GM19238 (cell line): ENCODE data around the gene LPAR1.

ENCODE experiments used
- DNase-seq: peaks from one replicate; pipeline ENCODE4 v3.0.0; 2011; ENCODE audit warnings: low spot score; ENCODE audit not compliant: insufficient read length

Gene LPAR1

DNA sequence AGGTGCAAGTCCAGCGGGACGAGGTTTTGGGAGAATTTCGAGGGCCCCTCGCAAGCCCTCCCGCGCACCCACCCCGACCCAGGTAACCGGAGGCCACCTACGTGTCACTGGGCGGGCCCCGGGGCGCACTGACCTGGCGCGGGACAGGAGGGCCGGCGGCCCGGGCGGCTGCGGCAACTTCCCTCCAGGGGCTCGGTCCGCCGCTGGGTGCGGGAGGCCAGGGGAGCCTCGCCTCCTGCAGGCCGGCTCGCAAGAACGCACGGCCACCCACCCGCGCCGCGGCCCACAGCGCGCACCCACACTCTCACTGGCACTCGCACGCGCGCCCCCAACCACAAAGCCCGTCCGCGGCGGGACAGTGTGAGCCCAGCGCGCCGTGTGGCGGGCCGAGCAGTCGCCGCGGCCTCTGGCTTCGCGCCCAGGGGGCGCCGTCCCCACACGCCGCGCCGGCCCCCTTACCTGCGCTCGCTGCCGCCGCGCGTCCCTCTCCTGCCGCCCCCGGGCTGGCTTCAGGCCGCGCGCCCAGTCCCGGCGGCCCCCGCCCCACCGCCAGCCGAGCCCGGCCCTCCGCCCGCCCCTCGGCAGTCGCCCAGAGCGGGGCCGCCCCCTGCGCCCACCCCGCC is 451 bp downstream of the LPAR1 start:
- no peak for DNase-seq

DNA sequence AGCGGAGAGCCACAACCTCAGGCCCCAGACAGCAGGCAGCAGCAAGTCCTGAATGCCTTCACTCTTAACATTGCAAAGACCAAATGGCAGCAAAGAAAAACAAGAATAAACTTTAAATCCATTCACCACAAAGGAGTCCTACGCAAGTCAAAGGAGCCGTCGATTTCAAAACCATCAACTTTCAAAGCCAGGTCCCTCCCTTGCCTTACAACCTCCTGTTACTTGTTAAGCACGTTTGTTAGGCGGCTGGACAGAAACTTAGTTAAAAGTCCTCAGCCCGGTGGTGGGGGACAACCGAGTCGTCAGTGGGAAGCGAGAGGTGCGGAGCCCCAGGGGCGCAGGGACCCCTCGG is 938 bp downstream of the LPAR1 start:
- DNase-seq = no peak

DNA sequence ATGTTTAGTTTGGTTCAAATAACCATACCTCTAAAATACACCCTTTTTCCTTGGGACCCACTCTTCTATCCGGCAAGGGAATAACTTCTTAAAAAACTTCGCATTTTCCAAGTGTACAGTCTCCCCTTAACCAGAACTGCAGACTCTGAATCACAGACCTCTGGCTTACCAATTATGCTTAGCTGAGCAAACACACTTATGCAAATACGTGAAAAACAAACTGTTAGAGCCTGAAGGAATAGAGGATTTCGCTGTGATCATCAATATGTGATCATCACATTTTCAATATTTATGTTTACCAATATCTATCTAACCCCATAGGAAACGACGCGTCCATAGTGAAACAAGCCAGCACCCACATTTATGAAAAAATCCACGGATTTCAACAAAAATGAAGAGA is 1.3 kb downstream of the LPAR1 start:
- DNase-seq = no peak

DNA sequence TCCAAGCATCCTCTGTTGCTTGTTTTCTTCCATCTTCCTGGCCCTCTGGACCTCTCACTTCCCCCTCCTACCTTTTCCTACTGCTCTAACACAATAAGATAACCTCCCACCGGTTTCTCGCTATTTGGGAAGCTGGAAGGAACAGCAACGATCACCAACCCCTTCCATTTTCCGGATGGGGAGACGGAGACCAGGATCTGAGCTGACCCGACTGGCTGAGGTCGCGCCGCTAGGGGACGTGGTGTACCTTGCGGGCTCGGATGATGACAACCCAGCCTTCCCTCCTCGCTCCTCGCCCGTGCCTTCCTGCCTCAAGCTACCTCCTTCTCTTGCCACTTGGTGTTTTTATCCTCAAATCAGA is 1.9 kb downstream of the LPAR1 start:
- DNase-seq = no peak

DNA sequence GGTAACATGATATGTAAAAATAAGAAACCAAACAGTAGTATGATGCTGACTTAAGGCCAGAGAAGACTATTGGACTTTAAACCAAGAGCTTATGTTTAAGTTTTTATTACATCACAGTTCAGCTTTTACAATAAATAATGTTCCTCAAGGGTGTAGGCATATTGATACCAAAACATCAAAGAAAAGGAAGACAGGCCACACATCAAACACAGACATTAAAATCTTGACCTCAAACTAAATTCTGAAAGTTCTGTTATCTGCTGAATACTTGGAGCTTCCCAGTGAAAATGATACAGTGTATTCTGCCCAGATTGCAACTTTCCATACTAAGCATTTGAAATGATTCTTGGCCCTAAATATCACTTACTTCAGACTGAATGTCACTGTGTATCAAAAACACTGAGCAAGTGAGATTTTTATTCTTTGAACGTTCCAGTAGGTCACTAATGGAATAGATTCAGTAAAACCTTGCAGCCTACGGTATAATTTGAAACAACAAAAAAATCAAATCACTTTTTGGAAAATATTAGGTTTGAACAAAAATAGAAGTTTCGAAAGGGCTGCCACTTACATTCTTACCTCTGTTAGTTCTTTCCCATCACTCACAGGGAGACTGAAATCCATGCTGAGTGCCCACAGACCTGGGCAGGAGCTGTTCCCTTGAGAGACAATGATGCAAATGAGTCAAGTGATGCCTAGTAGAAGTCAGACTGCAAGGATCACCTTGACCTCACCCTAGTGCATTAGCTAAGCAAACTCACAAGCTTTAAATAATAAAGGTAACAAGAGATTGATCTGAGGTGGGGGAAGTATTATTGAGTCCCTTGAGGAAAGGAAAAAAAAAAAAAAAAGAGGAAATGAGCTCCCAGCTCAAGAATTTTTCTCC is 2.5 kb downstream of the LPAR1 start:
- DNase-seq = no peak

DNA sequence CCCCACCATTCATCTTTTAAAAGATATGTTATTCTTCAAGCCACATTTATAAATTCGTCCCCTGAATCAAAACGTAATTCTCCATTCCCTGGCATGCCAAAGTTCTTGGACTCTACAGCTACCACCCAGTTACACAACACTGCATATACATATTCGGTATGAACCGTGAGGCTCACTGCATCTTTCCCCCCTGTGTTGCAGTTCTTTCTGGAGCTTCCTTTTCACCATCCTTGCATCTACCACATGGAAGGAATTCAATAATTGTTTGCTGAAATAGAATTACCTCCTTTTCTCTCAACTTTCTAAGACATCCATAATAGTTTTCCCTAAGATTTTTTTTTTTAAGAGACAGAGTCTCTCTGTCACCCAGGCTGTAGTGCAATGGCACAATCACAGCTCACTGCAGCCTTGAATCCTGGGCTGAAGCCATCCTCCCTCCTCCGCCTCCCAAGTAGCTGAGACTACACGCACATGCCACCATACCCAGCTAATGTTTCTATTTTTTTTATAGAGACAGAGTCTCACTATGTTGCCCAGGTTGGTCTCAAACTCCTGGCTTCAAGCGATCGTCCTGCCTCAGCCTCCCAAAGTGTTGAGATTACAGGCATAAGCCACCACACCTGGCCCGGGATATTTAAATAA is 3.3 kb downstream of the LPAR1 start:
- no peak for DNase-seq

DNA sequence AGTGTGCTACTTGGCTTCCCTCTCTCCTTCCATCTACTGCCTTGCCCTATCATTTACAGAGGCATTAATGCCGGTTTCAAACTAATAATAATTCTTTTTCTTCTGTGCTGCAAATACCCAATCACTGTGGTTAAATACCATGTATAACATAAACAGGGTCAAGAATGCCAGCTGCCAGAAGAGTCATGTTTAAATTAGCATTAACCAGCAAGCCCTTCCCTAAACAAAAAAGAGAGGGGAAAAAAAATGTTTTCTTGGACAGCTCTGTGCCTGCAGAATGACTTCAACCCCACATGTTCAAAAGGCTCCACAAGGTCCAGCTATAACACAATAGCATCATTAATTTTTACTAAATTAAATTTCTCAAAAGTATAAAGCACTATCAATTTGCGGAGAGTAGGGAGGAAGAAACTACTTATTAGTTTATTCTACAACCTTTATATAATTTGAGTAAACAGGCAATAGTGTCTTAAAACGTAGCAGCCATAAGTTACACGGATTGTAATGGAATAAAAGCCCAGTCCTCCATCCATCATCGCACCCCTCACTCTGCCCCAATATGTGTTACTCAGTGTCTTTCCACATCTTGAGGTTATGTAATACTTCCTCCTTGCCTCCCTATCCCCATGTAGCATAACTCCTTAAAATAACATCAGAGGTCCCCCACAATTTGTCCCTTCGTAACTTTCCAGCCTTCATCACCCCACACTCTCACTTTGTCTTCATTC is 3.9 kb downstream of the LPAR1 start:
- DNase-seq = no peak

DNA sequence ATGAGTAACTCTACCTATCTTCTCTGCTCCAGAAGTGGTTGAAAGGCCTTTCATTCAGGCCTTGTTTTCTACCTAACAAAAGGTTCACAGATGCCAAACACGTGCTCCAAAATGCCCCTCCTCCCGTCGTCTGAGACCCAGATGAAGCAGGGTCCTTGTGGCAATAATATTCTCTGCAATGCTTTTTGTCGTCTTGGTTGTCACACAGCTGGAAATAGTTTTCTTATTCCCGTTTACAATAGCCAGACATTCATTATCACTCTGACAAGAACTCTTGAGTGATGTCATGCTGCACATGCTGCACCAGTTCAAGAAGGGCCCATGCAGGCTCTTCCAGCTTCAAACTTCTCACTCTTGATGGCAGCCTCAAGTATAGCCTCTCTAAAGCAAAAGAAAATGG is 7.8 kb downstream of the LPAR1 start:
- DNase-seq = no peak

DNA sequence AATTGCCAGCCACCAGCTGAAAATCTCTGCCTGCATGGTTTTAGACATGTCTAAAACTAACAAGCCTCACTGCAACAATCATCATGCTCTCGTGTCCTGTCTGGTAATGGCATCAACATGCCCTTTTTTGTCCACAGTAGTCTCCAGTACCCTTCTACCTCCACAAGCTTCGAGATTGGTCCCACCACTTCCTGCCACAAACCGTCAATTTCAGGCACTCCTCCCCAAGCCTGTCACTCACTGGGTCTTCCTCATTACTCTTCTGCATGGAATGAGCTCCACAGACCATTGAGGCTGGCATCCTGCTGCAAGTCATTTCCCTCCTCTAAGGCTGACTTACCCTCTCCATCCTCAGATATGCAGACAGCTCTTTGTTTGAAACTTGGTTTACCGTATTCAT is 9.0 kb downstream of the LPAR1 start:
- no peak for DNase-seq

DNA sequence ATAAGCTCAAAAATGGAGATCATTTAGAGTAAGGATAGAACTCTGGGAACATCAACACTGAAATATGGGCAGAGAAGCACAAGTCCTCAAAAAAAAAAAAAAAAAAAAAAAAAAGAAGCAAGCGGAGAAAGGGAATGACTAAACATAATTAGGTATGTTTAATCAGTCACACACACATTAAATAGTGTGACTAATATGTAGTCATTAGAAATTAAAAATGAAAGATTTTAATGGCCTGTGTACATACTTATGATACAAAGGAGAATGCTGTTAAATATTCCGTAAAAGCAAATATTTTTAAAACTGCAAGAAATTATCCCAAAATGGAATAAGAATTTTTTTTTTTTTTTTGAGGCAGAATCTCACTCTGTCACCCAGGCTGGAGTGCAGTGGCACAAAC is 10.5 kb downstream of the LPAR1 start:
- DNase-seq = no peak

DNA sequence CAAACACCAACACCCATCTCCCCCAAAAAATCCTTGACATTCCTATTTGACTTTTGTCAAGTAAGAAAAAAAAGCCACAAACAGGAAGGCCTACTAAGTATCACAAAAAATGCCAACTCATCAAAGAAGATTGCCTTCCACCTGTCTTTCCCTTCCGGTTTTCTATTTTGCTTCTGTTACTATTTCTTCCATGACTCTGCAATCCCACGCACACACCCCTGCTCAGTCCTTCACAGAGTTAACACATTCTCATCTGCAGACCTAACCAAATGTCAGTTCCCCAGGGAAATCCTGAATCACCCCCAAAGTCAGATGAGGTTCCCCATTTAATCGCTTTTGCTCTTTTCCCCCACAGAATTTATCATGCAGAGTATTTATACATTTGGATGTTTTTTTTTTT is 15.1 kb downstream of the LPAR1 start:
- DNase-seq = no peak

DNA sequence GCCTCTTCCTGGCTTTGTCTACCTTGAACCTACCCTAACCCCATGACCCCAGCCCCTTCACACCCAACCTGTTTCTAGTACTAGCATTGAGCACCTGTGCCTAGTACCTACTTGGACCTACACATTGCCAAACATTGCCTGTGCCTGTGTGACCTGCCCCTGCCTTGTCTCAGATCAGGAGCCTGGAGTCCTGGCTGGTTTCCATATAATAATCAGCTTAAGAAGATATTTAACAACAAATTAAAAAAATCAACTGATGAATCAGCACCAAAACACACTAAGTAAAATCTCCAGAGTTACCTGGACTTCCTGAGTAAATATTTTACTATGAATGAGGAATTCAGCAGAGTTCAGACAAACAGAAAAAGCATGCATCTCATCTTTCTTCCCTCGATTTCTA is 17.7 kb downstream of the LPAR1 start:
- DNase-seq = no peak

DNA sequence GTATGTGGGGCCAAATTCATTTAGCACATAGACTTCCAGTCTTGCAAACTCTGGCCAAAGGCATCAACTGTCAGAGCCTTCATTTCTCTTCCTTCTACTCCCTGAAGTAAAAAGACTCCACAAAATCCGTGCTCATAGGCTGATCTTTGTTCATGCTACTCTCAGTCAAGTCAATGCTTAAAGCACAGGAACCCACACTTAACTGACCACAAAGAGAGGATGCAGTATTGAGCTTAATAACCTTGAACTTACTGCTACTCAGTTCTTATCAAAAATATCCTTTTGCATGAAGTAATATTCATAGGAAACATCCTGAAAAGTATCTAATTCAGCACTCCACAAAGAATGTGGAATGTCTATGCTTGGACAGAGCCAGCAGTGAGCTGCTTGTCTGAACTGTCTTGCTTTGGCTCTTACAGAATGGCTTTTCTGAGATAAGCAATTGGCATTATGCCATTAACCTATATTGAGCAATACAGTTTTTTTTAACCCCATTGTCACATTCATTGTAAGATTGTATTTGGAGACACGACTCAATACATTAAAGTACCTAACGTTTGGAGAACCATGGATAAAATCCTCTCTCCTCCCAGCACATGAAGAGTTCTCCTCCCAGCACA is 21.7 kb downstream of the LPAR1 start:
- DNase-seq = no peak

DNA sequence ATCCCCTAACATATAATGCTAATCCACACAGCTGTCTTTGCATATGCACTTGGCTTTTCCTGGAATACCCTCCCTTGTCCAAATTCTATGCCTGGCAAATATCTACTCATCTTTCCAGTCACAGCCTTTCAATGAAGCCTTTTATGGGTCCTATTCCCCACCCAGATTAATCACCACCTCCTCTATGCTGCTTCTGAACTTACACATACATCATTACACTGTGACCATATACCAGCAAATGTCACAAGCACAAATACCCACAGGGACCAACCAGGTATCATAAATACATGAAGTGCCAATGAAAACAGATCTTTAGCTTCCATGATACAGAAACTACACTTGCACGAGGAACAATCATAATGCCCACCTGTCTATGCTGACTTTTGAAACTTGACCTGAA is 22.3 kb downstream of the LPAR1 start:
- no peak for DNase-seq

DNA sequence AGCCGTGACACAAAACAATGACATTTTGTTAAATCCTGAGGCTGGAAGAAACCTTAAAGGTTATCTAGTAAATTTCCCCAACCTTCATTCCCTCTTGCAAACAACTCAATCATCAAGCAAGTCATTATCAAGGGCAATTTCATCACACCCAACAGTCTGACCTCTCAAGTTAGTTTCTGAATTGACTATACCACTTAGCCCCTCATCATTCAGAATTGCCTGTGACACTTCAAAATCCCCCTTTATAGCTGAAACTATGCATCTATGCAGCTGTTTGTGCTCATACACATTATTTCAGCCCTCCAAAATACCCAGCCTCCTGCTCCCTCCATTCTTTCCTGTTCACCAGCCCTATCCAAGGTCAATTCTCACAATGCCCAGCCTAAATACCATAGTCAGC is 24.6 kb downstream of the LPAR1 start:
- no peak for DNase-seq

DNA sequence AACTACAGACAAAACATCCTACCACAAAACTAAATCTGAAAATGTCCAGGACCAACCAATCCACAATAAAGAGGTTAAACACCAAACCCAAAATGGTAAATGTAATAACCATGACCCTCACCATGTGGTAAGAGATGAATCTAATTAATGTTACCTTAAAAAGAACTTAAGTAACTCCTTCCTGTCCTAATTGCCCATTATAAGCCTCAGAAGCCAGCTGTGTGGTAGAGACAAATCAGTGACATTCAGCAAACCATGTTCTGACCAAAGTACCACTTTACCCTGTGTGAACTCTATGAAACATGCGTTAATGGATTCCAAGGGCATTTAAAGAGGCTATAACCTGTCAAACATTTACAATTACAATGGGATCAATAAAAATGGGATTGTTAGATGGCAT is 25.0 kb downstream of the LPAR1 start:
- no peak for DNase-seq

DNA sequence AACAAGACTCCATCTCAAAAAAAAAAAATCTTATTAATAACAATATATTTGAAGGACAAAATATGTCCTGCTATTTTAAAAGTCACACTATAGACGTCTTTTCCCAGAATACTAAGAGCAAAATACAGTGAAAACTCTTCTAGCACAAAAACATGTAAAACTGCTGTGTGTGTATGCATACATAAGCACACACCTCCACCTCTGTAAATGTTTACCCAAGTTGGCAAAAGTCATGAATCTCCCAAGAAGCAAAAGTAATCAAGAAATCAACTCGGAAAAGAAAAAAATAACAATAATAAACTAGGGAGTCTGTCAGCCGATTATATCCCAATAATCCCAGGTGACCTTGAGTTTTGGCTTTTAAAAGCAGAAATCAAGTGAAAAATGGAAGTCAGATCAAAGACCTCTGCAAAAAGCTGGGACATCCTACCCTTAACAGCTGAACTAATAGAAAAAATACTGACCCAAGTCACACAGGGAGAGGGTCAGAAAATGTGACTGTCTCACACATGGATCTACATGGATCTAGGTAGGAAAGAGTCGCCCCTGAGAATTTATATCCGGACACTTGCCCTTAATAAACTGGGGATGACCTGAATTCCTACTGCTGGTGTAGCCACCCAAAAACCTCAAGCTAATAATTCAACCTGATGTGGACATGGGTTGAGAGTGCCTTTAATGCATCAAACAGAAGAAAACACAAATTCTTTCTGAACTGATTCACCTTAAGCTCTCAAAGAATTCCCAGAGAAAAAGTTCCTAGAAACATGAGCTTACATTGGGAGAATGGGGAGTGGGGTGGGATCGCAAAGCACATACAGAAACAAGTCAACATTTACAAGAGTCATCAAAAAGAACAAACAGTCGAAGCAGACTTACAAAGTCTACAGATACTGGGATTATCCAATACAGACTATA is 29.9 kb downstream of the LPAR1 start:
- no peak for DNase-seq

DNA sequence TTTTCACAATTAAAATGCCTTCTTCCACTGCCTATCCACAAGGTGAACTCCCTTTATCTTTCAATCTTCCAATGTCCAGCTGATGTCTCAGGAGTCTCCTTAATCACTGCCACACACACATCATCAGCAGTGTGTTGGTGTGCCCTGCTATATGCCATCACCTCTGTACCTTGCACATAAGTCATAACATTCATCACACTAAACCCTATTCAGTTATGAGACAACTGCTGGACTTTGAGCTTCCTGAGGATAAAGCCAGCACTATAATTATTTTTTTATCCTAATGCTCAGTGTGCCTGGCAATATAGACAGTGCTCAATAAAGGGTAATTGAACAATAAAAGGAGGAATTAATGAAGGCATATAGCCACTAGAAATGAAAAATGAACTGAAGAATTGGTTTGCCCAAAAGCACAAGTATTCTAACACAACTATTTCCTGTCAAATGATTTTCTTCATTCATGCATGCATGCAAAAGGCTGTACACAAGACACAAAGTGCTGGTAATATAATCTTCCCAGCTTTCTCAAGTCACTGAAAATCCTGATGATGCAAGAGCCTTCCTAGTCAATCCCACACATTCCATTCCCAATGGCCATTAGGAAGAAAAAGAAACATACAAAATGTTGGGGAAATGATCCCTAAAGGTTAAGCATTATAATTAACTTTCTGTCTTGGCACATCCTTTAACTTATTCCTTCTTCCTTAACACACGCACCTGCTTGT is 32.4 kb downstream of the LPAR1 start:
- no peak for DNase-seq

DNA sequence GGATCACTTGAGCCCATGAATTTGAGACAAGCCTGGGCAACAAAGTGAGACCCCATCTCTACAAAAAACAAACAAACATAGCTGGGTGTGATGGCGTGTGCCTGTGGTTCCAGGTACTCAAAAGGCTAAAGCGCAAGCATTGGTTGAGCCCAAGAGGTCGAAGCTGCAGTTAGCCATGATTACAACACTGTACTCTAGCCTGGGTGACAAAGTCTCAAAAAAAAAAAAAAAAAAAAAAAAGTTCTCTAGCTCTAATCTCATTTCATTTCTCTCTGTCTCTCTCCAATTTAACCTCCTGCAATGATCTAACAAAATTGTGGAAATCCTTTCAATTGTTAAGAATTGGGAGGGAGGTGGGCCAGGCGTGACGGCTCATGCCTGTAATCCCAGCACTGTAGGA is 33.3 kb downstream of the LPAR1 start:
- DNase-seq = no peak

DNA sequence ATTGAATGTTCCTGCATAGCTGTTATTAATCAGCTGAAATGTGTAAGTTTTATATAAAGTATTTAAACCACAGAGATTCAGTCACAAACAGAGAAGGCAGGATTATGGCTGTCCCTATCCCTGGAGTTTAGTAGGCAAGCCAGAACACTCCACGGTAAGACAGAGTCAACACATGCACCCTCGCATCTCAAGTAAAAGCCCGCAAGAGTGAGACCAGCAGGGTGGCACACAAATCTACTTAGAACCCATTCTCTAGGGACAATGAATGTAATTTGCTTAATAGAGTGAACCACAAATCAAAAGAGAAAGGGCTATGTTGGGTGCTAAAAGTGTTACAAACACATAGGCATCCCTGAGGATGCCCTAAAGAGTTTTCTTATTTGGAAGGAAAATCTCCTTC is 35.1 kb downstream of the LPAR1 start:
- DNase-seq = no peak
